ENCODE measurements around the gene SMARCC1.
"Not testable (repeated sequence)": the region's sequence is repeated elsewhere in the genome, so short reads cannot be mapped to it uniquely, and the experiment has no call there.

SMARCC1 gene

DNA sequence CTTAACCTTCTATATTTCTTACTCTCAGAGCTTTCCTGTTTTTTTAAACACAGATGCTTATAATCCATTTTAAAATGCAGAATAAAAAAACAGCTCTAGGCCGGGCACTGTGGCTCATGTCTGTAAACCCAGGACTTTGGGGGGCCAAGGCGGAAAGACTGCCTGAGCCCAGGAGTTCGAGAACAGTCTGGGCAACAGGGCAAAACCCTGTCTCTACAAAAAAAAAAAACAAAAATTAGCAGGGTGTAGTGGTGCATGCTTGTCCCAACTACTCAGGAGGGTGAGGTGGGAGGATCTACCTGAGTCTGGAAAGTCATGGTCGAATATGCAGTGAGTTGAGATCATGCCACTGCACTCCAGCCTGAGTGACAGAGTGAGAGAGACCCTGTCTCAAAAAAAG is 15.5 kb downstream of the SMARCC1 start:
- DNase-seq (ENCODE audit: low read depth in 2 of 2), result no peak

DNA sequence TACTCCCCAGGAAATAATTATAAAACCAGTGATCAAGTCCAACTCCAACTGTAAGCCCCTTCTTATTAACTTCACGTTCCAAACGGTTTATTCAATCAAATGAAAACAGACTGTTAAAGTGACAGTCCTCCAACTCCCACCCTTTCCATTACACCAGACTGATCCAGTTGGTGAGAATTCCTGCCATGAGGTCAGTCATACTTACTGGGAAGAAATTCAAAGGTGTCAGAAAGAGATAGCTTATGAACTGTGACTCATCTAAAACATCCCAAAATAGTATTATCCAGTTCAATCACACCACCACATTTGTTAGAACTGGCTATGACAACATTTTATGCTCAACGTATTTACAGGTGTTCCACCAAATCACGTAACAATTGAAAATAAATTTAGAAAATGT is 19.5 kb downstream of the SMARCC1 start:
- no peak for DNase-seq (ENCODE audit: low read depth in 2 of 2)

DNA sequence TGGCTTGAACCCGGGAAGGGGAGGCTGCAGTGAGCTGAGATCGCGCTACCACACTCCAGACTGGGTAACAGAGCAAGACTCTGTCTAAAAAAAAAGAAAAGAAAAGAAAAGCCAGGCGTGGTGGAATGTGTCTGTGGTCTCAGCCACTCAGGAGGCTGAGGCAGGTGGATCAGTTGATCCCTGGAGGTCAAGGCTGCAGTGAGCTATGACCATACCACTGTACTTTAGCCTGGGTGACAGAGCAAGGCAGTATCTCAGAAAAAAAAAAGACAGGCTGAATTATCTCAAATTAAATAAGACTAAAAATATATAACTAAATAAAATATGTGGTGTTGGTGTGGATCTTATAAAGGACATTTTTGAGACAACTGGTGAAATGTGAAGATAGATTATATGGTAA is 20.6 kb downstream of the SMARCC1 start:
- no peak for DNase-seq (ENCODE audit: low read depth in 2 of 2)

DNA sequence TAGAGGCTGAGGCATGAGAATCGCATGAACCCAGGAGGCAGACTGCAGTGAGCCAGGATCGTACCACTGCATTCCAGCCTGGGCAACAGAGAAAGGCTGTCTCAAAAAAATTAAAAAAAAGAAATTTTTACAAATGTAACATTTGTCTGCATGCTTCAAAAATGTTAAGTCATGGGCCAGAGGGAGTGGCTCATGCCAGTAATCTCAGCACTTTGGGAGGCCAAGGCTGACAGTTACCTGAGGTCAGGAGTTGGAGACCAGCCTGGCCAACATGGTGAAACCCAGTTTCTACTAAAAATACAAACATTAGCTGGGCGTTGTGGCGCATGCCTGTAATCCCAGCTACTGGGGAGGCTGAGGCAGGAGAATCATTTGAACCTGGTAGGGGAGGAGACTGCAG is 21.5 kb downstream of the SMARCC1 start:
- not testable (repeated sequence) for DNase-seq (ENCODE audit: low read depth in 2 of 2)

DNA sequence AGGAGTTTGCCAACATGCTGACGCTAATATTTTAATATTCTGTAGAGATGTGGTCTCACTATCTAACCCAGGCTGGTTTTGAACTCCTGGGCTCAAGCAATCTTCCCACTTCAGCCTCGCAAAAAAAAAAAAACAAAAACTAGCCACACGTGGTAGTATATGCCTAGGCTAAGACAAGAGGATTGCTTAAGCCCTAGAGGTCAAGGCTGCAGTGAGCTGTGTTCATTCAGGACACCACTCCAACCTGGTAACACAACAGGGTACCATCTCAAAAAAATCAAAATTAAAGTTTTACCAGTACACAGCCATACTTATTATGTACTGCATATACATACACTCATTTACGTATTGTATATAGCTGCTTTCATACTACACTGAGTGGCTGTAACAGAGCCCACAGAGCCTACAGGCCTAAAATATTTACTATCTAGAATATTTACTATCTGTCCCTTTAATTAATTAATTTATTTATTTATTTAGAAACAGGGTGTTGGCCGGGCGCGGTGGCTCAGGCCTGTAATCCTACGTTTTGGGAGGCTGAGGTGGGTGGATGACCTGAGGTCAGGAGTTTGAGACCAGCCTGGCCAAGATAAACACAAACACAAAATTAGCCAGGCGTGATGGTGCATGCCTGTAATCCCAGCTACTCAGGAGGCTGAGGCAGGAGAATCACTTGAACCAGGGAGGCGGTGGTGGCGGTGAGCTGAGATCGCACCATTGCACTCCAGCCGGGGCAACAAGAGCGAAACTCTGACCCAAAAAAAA is 23.2 kb downstream of the SMARCC1 start:
- DNase-seq (ENCODE audit: low read depth in 2 of 2), result no peak

DNA sequence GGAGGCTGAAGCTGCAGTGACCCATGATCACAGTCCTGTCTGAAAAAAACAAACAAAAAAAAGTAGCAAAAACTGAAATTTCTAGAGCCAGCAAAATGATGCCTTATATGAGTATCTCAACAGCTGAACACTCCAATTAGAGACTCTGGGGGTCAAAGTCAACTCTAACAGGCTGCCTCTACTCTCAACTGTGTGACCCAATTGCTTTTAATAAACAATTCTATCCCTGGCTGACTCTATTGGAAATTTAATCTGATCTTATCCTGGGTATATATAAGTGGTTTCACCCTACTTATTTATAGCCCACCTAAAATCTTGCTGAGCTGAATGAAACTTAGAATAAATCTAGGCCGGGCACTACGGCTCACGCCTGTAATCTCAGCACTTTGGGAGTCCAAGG is 29.0 kb downstream of the SMARCC1 start:
- no peak for DNase-seq (ENCODE audit: low read depth in 2 of 2)

DNA sequence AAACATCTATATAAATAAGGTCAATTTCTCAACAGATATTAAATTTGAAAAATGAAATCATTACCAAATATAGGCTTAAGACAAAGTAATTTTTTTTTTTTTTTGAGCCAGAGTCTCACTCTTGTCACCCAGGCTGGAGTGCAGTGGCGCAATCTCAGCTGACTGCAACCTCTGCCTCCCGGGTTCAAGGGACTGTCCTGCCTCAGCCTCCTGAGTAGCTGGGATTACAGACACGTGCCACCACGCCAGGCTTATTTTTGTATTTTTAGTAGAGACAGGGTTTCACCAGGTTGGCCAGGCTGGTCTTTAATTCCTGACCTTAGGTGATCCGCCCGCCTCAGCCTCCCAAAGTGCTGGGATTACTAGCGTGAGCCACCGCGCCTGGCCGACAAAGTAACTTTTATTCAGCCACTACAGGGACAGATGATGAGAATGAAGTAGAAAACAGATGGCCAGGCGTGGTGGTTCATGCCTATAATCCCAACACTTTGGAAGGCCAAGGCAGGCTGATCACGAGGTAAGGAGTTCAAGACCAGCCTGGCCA is 30.8 kb downstream of the SMARCC1 start:
- not testable (repeated sequence) for DNase-seq (ENCODE audit: low read depth in 2 of 2)

DNA sequence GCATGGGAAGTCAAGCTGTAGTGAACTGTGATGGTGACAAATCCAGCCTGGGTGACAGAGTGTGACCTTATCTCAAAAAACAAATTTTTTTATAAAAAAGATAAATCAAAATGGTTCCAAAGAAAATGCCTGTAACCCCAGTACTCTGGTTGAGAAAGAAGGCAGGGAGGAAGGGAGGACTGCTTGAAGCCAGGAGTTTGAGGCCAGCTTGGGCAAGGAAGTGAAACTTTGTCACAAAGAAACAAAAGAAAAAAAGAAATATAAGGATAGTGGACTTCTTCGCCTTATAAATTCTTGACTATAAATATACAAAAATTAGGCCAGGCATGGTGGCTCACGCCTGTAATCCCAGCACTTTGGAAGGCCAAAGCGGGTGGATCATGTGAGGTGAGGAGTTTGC is 34.1 kb downstream of the SMARCC1 start:
- no peak for DNase-seq (ENCODE audit: low read depth in 2 of 2)

DNA sequence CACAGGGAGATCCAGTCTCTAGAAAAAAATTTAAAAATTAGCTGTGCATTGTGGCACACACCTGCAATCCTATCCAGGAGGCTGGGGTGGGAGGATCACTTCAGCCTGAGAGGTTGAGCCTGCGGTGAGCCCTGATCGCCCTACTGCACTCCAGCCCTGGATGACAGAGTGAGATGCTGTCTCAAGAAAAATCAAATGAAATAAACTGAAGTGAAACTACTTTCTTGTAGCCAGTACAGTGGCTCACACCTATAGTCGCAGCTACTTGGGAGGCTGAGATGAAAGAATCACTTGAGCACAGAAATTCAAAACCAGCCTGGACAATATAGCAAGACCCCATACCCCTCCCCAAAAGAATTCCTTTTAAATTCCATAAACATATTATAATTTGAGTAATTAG is 35.4 kb downstream of the SMARCC1 start:
- DNase-seq (ENCODE audit: low read depth in 2 of 2), result no peak

DNA sequence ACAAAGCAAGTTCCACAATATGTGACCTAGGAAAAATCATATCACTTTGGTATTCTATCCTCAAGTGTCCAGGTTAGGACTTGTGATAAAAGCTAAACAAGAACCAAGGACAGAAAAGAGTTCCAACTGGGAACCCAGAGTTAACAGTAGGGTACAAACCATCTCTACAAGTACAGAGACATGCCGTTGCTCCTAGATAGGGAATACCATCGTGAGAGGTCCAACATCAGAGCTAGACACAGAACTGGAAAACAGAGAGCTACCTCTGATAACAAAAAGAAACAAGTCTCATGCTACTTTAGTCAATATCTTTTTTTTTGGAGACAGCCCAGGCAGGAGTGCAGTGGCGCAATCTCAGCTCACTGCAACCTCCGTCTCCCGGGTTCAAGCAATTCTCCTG is 37.8 kb downstream of the SMARCC1 start:
- DNase-seq (ENCODE audit: low read depth in 2 of 2), result no peak

DNA sequence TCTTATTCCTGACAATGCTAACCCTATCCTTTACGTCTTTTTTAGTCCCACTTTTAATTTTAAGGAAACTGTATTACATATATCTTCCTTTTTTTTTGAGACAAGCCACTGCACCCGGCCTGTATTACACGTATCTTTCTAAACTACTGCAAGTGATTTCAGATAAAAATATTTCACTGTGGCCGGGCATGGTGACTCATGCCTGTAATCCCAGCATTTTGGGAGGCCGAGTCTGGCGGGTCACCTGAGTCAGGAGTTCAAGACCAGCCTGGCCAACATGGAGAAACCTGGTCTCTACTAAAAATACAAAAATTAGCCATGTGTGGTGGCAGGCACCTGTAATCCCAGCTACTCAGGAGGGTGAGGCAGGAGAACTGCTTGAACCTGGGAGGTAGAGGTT is 38.3 kb downstream of the SMARCC1 start:
- not testable (repeated sequence) for DNase-seq (ENCODE audit: low read depth in 2 of 2)

DNA sequence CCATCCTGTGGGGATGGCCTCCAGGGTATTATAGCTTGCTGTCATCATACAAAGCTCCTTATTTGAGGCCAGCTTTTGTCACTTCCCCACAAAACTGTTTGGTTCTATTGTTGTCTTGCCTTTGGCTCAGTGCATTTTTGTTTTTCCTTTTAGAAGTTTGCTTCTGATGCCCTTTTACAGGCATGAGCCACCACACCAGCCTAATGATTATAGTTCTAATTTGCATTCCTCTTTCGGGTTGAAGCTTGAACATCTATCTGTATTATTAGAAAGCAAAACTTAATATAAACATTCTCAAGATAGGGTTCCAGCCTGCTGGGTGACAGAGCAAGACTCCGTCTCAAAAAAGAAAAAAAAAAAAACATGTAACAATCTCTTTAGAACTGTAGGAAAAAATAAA is 39.8 kb downstream of the SMARCC1 start:
- no peak for DNase-seq (ENCODE audit: low read depth in 2 of 2)

DNA sequence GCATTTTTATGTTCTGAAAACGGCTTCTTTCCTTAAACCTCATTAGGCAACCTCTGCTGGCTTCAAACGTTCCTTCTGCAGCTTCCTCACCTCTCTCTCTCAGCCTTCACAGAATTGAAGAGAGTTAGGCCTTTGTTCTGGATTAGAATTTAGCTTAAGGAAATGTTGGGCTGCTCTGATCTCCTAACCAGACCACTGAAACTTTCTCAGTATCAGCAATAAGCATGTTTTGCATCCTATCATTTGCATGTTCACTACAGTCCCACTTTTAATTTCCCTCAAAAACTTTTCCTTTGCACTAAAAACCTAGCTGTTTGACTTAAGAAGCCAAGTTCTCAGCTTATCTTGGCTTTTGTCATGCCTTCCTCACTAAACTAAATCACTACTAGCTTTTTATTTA is 49.5 kb downstream of the SMARCC1 start:
- DNase-seq (ENCODE audit: low read depth in 2 of 2), result no peak

DNA sequence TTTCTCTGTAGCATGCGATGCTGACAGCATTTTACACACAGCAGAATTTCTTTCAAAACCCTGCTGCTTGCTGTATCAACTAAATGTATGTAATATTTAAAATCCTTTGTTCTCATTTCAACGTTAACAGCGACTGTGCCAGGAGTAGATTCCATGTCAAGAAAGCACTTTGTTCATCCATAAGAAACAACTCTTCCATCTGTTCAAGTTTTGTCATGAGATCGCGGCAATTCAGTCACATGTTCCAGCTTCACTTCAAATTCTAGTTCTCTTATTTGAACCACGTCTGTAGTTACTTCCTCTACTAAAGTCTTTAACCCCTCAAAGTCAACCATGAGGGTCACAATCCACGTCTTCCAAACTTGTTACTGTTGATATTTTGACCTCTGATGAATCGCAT is 50.6 kb downstream of the SMARCC1 start:
- no peak for DNase-seq (ENCODE audit: low read depth in 2 of 2)

DNA sequence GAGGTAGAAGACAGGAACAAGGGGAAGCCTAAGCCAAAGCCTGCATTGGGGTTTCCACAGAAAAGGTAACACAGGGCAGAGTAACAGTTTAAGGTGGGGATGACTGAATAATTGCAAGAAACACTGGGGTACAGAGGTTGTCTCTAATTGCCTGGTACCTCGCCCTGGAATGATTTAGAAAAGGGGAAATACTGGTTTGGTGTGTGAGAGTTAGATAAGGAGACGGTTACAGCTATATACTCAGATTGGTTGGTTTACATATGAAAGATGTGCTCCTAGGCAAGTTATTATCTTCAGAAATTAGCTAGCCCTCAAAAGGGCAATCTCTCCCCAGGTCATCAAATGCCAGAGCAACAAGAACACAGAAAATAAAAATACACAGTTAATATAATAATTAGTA is 58.8 kb downstream of the SMARCC1 start:
- DNase-seq (ENCODE audit: low read depth in 2 of 2), result no peak

DNA sequence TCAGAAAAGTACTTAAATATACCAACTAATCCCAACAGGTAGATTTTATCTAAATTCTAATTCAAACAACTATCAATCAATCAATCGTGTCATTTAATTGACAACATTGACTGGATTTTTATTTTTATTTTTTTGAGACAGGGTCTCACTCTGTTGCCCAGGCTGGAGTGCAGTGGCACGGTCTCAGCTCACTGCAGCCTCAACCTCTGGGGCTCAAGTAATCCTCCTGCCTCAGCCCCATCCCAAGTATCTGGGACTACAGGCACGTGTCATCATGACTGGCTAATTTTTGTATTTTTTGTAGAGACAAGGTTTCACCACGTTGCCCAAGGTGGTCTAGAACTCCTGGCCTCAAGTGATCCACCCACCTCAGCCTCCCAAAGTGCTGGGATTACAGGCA is 64.2 kb downstream of the SMARCC1 start:
- not testable (repeated sequence) for DNase-seq (ENCODE audit: low read depth in 2 of 2)

DNA sequence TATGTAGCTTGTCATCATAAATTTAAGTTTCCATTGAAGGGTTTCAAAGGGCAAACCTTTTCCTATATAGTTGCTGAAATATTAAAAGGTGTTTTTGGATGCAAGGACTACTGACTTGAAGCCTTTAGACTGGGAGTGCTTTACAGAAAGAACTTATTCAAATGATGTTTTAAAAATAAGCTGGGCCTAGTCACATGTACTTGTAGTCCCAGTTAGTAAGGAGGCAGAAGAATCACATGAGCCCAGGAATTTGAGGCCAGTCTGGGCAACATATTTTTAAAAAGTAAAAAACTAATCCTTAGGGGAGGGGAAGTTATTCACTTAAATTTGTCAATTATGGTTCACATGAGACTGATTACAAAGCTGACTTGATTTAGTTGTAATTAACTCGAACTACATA is 65.0 kb downstream of the SMARCC1 start:
- no peak for DNase-seq (ENCODE audit: low read depth in 2 of 2)

DNA sequence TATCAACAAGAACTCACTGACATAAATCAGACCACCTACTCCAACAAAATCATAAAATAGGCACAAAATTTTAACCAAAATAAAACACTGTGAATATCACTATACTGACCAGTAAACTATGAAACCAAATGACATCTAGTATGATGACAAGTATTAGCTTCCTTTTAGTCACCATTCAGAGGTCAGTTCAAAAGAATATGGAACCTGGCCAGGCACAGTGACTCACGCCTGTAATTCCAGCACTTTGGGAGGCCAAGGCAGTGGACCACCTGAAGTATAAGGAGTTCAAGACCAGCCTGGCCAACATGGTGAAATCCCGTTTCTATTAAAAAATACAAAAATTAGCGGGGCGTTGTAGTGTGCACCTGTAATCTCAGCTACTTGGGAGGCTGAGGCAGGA is 65.8 kb downstream of the SMARCC1 start:
- DNase-seq (ENCODE audit: low read depth in 2 of 2), result no peak

DNA sequence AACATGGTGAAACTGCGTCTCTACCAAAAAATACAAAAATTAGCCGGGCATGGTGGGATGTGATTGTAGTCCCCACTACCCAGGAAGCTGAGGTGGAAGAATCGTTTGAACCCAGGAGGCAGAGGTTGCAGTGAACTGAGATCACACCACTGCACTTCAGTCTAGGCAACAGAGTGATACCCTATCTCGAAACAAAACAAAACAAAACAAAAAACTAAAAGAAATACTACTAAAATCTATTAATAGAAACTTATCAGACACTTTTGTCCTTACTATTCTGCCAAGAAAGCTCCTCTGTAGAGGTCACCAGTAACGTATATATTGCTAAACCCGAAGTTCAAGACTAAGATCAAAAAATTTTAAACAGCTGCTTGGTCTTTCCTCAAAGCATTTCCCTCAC is 67.1 kb downstream of the SMARCC1 start:
- DNase-seq (ENCODE audit: low read depth in 2 of 2), result no peak

DNA sequence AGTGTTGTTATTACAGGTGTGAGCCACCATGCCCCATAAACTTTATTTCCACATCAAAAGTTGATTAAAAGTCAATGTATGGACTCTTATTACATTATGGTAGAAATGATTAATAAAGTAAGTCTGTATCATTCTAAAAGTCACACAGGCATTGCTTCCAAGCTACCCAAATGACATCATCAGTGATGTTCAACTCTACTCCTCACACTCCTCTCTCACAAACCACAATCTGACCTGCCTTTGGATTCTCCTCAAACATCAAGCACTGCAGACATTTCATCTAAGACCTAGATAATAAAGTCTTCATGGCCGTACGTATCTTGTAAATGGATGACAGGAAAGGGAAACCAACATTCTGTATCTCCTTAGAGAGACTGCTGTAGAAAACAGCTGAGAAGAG is 68.0 kb downstream of the SMARCC1 start:
- DNase-seq (ENCODE audit: low read depth in 2 of 2), result no peak

DNA sequence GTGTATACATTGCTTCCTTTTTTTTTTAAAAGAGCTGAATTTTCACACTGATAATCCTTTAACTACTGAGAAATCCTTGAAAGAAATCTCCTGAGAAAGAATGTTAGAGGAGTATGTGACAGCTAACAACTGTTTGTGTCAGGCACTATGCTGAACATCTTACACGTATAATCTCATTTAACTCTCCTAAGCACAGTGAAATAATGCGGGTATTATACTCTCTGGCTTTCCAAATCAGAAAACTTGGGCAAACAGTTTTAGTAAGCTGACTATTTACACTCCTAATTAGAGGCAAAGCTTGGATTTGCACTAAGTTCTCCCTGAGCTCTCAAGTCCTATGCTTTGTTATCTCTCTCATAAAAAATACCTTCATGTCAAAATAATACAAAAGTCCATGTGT is 69.3 kb downstream of the SMARCC1 start:
- no peak for DNase-seq (ENCODE audit: low read depth in 2 of 2)

DNA sequence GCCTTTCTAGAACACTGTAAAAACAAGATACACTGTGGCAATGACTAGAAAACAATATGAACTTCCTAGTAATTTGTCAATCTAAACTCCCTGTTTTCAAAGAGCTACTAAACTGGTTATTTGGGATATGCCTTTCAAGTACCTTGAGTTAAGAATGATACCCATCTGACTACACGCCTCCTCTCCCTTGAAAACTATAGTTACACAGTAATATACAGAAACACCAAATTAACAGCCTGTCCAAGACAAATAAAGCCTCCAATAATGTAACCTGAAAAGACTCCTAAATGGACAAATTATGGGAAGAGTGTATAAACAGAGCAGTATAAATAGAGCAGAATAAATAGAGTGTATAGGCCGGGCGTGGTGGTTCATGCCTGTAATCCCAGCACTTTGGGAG is 70.1 kb downstream of the SMARCC1 start:
- DNase-seq (ENCODE audit: low read depth in 2 of 2), result no peak

DNA sequence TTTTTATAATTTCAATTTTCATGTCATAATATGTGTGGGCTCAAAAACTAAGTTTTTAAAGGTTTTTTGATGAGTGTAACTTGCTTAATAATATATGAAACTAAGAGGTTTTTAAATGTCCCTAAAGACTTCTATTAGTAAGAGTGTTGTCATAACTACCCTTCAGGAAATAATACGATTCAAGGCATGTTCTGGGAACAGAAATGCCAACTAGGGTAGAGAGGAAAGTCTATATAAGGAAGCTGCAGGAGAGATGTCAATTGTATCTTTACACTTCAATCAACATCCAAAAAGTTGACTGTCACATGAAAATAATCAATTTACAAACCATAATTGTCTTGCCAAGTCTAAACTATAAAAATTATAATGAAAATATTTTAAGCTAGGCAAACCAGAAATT is 76.3 kb downstream of the SMARCC1 start:
- DNase-seq (ENCODE audit: low read depth in 2 of 2), result no peak

DNA sequence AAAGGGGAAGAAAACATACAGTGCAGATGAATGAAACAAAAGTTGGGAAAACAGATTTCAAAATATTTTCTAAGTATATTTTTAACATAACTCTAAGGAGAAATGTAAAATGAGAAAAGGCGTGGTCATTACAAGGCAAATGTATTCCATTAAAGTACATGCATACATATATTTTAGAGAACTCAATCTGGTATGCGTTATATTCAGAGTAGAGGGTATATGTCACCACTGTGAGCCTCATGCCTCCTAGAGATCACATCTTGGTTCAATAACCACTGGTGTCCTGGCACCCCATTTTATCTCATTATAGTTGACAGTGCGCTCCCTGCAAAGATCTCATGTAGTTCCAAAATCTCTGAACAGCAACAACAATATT is 77.5 kb downstream of the SMARCC1 start:
- no peak for DNase-seq (ENCODE audit: low read depth in 2 of 2)

Measured in stimulated activated CD4-positive, alpha-beta T cell treated with anti-CD3 and anti-CD28 coated beads, Interleukin-15, amount 100 ng/mL, for 48 hours (primary cell).